Peyer's patch (tissue), 4 donors: ENCODE results near the gene LAMTOR2. TPM values are rescaled to one million over a fixed set of nuclear protein-coding genes. Genes with fewer than 3 reads are reported as not detected.

Experiments
- DNase-seq, 3 donors: peaks; one replicate each; pipeline ENCODE4 v3.0.0-alpha.2; 2017 to 2019
- H3K27ac ChIP-seq, 4 donors: fragments of 200-600 bp; sonication (generic); one replicate each; pipeline ENCODE4 v1.5.1; 2016 to 2019
- H3K27me3 ChIP-seq, 2 donors: fragments of 200-600 bp; sonication (generic); one replicate each; pipeline ENCODE4 v1.5.1; 2019
- H3K36me3 ChIP-seq, 3 donors: fragments of 200-600 bp; sonication (generic); one replicate each; pipeline ENCODE4 v1.5.1; 2016 to 2019
- H3K4me1 ChIP-seq, 4 donors: fragments of 200-600 bp; sonication (generic); one replicate each; pipeline ENCODE4 v1.5.1; 2016 to 2019
- H3K4me3 ChIP-seq, 4 donors: fragments of 200-600 bp; sonication (generic); 1 replicate in 3 of 4; 2 replicates in 1 of 4; pipeline ENCODE4 v1.5.1; 2016 to 2019; ENCODE audit warnings: mild to moderate bottlenecking in 1 of 4
- H3K9me3 ChIP-seq, 4 donors: fragments of 200-600 bp; sonication (generic); one replicate each; pipeline ENCODE4 v1.5.1; 2016 to 2019; ENCODE audit warnings: mild to moderate bottlenecking in 1 of 4
- CTCF ChIP-seq, 6 experiments: fragments of 450-650 bp in 4 of 6; fragments of 200-600 bp in 2 of 6; sonication (generic) in 1 of 6; IDR thresholded peaks; one replicate each; pipeline ENCODE4 v1.5.1; 2017 to 2019; ENCODE audit warnings: antibody characterized with exemption in 6 of 6, mild to moderate bottlenecking in 3 of 6, moderate library complexity in 1 of 6
- POLR2A ChIP-seq, 2 donors: fragments of 450-650 bp; IDR thresholded peaks; one replicate each; pipeline ENCODE4 v1.5.1; 2017; ENCODE audit warnings: antibody characterized with exemption in 2 of 2, mild to moderate bottlenecking in 2 of 2, moderate library complexity in 2 of 2
- total RNA-seq, 4 donors: library from RNA; depleted of rRNA; stranded (reverse); fragments of >200 nt; gene quantifications; one replicate each; pipeline ENCODE4 v1.1.0, GENCODE V29; 2016

Gene LAMTOR2
- total RNA-seq, 4 donors from 2014 or later: 40.4 to 75.5 (median 54.1) TPM

DNA sequence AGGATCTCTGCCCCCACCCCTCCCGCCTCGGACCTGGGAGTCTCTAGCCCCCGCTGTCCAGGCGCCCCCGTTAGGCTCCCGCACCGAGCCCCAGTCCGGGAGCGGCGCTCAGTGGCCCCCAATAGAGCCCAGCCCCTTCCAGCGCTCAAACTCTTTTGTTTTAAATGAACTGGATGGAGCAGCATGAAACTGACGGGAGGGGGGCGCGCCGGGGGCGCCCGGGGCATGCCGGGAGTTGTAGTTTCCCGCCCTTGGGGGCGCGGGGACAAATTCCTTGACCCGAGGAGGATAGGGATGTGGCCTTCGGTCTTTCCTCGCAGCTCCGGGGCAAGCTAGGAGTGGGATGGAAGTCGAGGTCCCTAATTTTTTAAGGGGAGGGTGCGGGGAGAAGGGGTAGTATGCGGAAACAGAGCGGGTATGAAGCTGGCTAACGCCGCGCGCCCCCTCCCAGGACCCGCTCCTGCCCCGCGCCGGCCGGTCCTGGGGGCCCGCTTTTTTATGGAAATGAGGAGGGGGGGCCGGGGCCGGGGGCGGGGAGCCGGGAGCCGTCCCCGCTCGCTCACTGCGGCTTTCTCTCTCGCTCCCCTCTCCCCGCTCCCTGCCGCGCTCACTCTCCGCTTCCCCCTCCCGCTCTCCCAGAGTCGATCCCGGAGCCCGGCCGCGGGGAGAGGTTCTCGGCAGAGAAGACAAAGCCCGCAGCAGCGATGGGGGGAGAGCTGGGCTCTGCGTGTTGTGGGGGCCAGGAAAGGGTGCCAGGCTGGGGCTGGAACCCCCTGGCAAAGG is 27.9 kb downstream of the LAMTOR2 start, which contains the start of gene MEX3A:
Gene MEX3A (minus strand): TSS at position 157 of the 783 bp plus-strand sequence. CDS start 467 bp downstream, outside the sequence.
- Histone ChIP-seq H3K9me3 (no peaks in the 10 kb centered on the region), H3K27me3 (no peaks in the 10 kb centered on the region), H3K27ac (peak within 1 kb of the TSS in 3 of 4 donors; percentile 39 to 58 (median 48)), H3K4me1 (peaks cover 0 to 17% (median 6%) of the 10 kb centered on the region in 4 donors), H3K36me3 (no peaks in the 10 kb centered on the region), H3K4me3 (peak within 1 kb of the TSS; percentile 60 to 90 (median 76))
- TF ChIP-seq CTCF (IDR thresholded peaks at IDR 0.05): no peak
- no peak for TF ChIP-seq POLR2A (IDR thresholded peaks at IDR 0.05)
- DNase-seq: peak; percentile 54 to 83 (median 82)

- Histone ChIP-seq H3K4me3 (no peak overlapping the region), H3K27me3 (no peaks in the 10 kb centered on the region), H3K36me3 (no peaks in the 10 kb centered on the region), H3K27ac (no peak overlapping the region), H3K9me3 (no peaks in the 10 kb centered on the region), H3K4me1 (peaks cover 0 to 17% (median 6%) of the 10 kb centered on the region in 4 donors)
- TF ChIP-seq POLR2A (IDR thresholded peaks at IDR 0.05) (no peak), CTCF (IDR thresholded peaks at IDR 0.05) (no peak)
- no peak for DNase-seq
Measured at GRCh38 chr1:156083800-156084790, 29.5 kb downstream of the LAMTOR2 start.

DNA sequence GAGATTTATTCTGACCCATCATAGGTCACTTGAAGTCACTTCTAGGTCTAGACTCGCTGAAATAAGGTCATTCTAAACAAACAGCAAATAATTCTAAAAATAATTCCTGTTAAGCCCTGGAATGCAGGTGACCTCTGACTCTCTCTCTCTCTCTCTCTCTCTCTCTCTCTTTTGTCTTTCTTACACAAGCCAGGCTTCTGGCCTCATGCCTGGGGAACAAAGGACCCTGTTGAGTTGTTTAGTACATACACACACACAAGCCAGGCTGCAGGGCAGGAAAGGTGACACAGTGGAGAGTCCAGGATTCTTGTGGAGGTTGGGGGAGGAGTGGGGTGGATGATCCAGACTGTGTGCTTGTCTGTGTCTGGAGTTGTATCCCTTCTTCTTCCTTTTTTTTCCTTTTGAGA is 31.7 kb downstream of the LAMTOR2 start:
- Histone ChIP-seq H3K36me3 (no peaks in the 10 kb centered on the region), H3K4me1 (peaks cover 0 to 22% (median 8%) of the 10 kb centered on the region in 4 donors), H3K9me3 (no peaks in the 10 kb centered on the region), H3K27me3 (no peaks in the 10 kb centered on the region), H3K27ac (no peak overlapping the region), H3K4me3 (no peak overlapping the region)
- TF ChIP-seq POLR2A (IDR thresholded peaks at IDR 0.05) (no peak), CTCF (IDR thresholded peaks at IDR 0.05) (no peak)
- DNase-seq: no peak

- Histone ChIP-seq H3K4me3 (no peak overlapping the region), H3K9me3 (no peaks in the 10 kb centered on the region), H3K27ac (no peak overlapping the region), H3K27me3 (no peaks in the 10 kb centered on the region), H3K36me3 (no peaks in the 10 kb centered on the region), H3K4me1 (peaks cover 0 to 6% (median 2%) of the 10 kb centered on the region in 4 donors)
- DNase-seq: no peak
- TF ChIP-seq CTCF (IDR thresholded peaks at IDR 0.05): no peak
- TF ChIP-seq POLR2A (IDR thresholded peaks at IDR 0.05): no peak
Measured at GRCh38 chr1:156089704-156090103, 35.1 kb downstream of the LAMTOR2 start.

DNA sequence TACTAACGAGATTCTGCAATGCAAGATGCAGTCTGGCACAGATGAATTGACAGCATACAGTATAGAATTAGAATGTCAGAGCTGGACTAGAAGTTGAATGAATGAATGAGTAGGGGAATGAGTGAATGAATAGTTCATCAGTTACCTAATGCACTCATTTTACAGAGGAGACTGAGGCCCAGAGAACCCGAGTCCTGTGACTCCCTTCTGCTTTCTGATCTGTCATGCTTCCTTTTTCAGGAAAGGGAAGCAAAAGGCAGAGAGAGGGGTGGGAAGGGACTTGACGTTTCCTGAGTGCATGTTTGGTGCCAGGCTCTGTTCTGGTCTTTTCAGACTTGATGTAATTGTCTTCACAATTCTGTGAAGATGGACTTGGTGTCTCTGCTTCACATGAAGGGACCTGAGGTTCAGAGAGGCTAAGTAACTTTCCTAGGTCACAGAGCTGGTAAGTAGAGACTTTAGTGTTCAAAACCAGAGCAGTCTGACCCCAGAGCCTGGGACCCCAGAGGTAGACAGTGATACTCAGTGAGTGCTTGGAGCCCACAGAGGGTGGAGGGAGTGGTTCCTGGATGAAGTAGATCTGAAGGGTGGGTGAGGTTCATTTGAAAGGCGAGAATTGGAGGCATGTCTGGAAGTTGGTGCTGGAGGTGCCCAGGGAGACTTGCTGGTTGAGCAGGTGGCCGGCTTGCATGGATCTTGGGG is 35.7 kb downstream of the LAMTOR2 start:
- DNase-seq: no peak
- no peak for TF ChIP-seq CTCF (IDR thresholded peaks at IDR 0.05)
- no peak for TF ChIP-seq POLR2A (IDR thresholded peaks at IDR 0.05)
- Histone ChIP-seq H3K9me3 (no peaks in the 10 kb centered on the region), H3K4me3 (no peak overlapping the region), H3K27ac (no peak overlapping the region), H3K36me3 (no peaks in the 10 kb centered on the region), H3K4me1 (peaks cover 0 to 6% (median 2%) of the 10 kb centered on the region in 4 donors), H3K27me3 (no peaks in the 10 kb centered on the region)
